Stomach (tissue), 4 donors: ENCODE results near the gene SLC7A5.

Experiments used
- EP300 ChIP-seq: sonication (generic); formaldehyde crosslinking; IDR thresholded peaks from one replicate; pipeline ENCODE4 v1.6.1; 2017; ENCODE audit warnings: antibody characterized with exemption
- POLR2A ChIP-seq, 4 donors: fragments of 450-650 bp; IDR thresholded peaks; one replicate each; pipeline ENCODE4 v1.6.1; 2016; ENCODE audit warnings: antibody characterized with exemption in 4 of 4, control low read depth in 2 of 4, mild to moderate bottlenecking in 1 of 4, moderate library complexity in 1 of 4

DNA sequence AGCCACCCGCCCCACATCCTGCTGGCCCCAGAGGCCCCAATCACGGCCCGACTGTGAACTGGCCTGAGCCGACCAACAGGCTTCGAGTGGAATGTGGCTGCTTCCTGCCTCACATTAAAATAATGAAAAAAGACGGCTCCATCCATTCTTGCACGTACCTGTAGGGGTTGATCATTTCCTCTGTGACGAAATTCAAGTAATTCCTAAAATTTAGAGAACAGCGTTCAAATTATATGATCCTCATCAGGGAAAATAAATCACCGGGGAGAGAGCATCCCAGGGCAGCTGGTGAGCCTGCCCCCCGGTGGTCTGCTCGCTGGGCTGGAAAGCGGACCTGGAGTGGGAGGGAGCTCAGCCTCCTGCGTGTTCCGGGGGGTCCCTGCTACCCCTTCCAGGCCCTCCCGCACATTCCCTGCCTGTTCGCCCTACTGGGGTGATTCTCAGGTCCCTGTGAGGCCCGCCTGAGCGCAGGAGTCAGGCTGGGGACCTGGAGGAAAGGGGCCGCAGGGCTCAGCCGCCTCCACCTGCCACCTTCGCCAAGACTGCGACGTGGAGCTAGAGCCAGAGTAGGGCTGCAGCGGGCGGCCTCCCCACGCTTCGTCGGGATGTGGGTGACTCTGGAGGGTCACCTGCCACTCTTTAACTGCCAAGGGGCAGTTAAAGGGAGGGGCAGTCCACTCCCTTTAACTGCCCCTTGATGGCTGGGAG, 28.9 kb downstream of the SLC7A5 start:
- TF ChIP-seq POLR2A (IDR thresholded peaks at IDR 0.05) (no peak), EP300 (no peak)
